HEK293 (cell line): Measurements from ENCODE around the gene CSMD2.

Source experiments
- CTCF ChIA-PET: fragments of 350-600 bp; formaldehyde crosslinking; extraction: SDS; loops from one replicate; lab custom pipeline; 2021; ENCODE audit warnings: antibody characterized with exemption; lab: Yijun Ruan, JAX
- POLR2A ChIA-PET: fragments of 300-600 bp; formaldehyde crosslinking; extraction: SDS; loops from one replicate; lab custom pipeline; 2020; ENCODE audit warnings: antibody characterized with exemption, inconsistent platforms; lab: Yijun Ruan, JAX
- H3K27ac ChIP-seq: fragments of 200-500 bp; sonication (Bioruptor generic); 2 replicates; pipeline ENCODE4 v1.5.1; 2014; ENCODE audit warnings: low read depth, low read length, control low read depth, inconsistent platforms; ENCODE audit errors: extremely low read depth
- H3K36me3 ChIP-seq, 2 experiments: fragments of 200-500 bp in 1 of 2; sonication (Bioruptor generic) in 1 of 2; 1 replicate in 1 of 2; 2 replicates in 1 of 2; pipeline ENCODE4 v1.5.1; 2014 to 2017; ENCODE audit warnings: inconsistent platforms in 2 of 2, low read length in 2 of 2; ENCODE audit not compliant: control insufficient read depth in 2 of 2, insufficient read depth in 1 of 2
- H3K4me1 ChIP-seq: fragments of 200-500 bp; sonication (Bioruptor generic); 2 replicates; pipeline ENCODE4 v1.5.1; 2014; ENCODE audit warnings: mild to moderate bottlenecking, low read length, inconsistent platforms; ENCODE audit not compliant: control insufficient read depth, insufficient read depth
- H3K4me3 ChIP-seq: 2 replicates; pipeline ENCODE4 v1.5.1; 2011; ENCODE audit warnings: low read depth, mild to moderate bottlenecking, control low read depth, low read length, moderate library complexity
- H3K9me3 ChIP-seq: fragments of 200-500 bp; sonication (Bioruptor generic); 2 replicates; pipeline ENCODE4 v1.5.1; 2014; ENCODE audit warnings: low read depth, low read length, inconsistent platforms; ENCODE audit not compliant: control insufficient read depth, insufficient read depth
- KLF16 ChIP-seq: fragments of 450-650 bp; formaldehyde crosslinking; IDR thresholded peaks from 2 replicates; pipeline ENCODE4 v1.5.1; 2017; ENCODE audit warnings: missing biosample characterization, missing genetic modification characterization
- OVOL3 ChIP-seq: fragments of 450-650 bp; formaldehyde crosslinking; IDR thresholded peaks from 2 replicates; pipeline ENCODE4 v1.5.1; 2016; ENCODE audit warnings: missing biosample characterization, missing genetic modification characterization
- REPIN1 ChIP-seq: fragments of 450-650 bp; formaldehyde crosslinking; IDR thresholded peaks from 2 replicates; pipeline ENCODE4 v1.5.1; 2017; ENCODE audit warnings: missing biosample characterization, missing genetic modification characterization, low read depth
- WT1 ChIP-seq: fragments of 450-650 bp; formaldehyde crosslinking; IDR thresholded peaks from 2 replicates; pipeline ENCODE4 v1.5.1; 2016; ENCODE audit warnings: missing biosample characterization, missing genetic modification characterization
- ZBTB8A ChIP-seq: fragments of 450-650 bp; formaldehyde crosslinking; IDR thresholded peaks from 2 replicates; pipeline ENCODE4 v1.5.1; 2016; ENCODE audit warnings: missing biosample characterization, missing genetic modification characterization
- ZIC2 ChIP-seq: fragments of 450-650 bp; formaldehyde crosslinking; IDR thresholded peaks from 2 replicates; pipeline ENCODE4 v1.5.1; 2016; ENCODE audit warnings: missing biosample characterization, missing genetic modification characterization
- ZNF114 ChIP-seq: fragments of 450-650 bp; formaldehyde crosslinking; IDR thresholded peaks from 2 replicates; pipeline ENCODE4 v1.5.0; 2017; ENCODE audit warnings: missing biosample characterization, missing genetic modification characterization
- ZNF391 ChIP-seq: fragments of 450-650 bp; formaldehyde crosslinking; IDR thresholded peaks from 2 replicates; pipeline ENCODE4 v1.5.1; 2016; ENCODE audit warnings: low read depth, missing biosample characterization, missing genetic modification characterization, borderline replicate concordance
- ZNF529 ChIP-seq: fragments of 450-650 bp; formaldehyde crosslinking; IDR thresholded peaks from 2 replicates; pipeline ENCODE4 v1.5.1; 2017; ENCODE audit warnings: missing genetic modification characterization, missing biosample characterization; ENCODE audit not compliant: insufficient replicate concordance
- ZNF549 ChIP-seq: fragments of 450-650 bp; IDR thresholded peaks from 2 replicates; pipeline ENCODE4 v1.5.1; 2018; ENCODE audit warnings: missing biosample characterization, missing genetic modification characterization, mild to moderate bottlenecking, inconsistent platforms, moderate library complexity
- ZNF677 ChIP-seq: fragments of 450-650 bp; IDR thresholded peaks from 2 replicates; pipeline ENCODE4 v1.5.0; 2018; ENCODE audit warnings: missing biosample characterization, mild to moderate bottlenecking, missing genetic modification characterization, moderate library complexity
- ZNF747 ChIP-seq: fragments of 450-650 bp; formaldehyde crosslinking; IDR thresholded peaks from 2 replicates; pipeline ENCODE4 v1.5.1; 2016; ENCODE audit warnings: missing biosample characterization, missing genetic modification characterization
- TF ChIP-seq, protein P1 (sequence below): fragments of 450-650 bp; formaldehyde crosslinking; IDR thresholded peaks from 2 replicates; pipeline ENCODE4 v1.5.1; 2016; ENCODE audit warnings: missing biosample characterization, missing genetic modification characterization, borderline replicate concordance
- TF ChIP-seq, protein P2 (sequence below): fragments of 450-650 bp; formaldehyde crosslinking; IDR thresholded peaks from 2 replicates; pipeline ENCODE4 v1.5.1; 2016; ENCODE audit warnings: missing biosample characterization, missing genetic modification characterization, low read depth
- TF ChIP-seq, protein P3 (sequence below): fragments of 450-650 bp; formaldehyde crosslinking; IDR thresholded peaks from 2 replicates; pipeline ENCODE4 v1.5.1; 2016; ENCODE audit warnings: missing biosample characterization, missing genetic modification characterization

The CSMD2 gene

DNA sequence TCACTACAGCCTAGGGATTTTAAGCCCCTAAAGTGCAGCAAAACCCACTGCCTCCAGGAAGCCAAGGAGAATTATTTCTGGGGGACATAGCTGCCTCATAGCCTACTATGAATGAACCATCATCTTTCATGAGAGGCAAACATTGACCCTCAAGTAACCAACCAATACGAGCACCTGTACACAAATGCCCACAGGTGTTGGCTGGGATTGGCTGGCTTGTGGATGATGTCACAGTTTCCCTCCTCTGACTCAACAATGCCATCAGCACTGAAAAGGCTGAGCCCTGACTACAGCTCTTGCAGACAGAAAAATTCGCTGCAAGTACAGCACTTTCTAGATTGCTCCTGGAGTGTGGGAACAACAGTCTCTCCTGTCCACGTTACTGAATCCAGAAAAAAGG lies 301.3 kb downstream of the CSMD2 start, which contains the start of gene HMGB4 (continued):
- TF ChIP-seq REPIN1 (tag by site-specific recombination) (no peak), ZBTB8A (tag by site-specific recombination) (no peak), ZNF677 (tag by site-specific recombination) (no peak), ZIC2 (tag by site-specific recombination) (no peak), ZNF549 (tag by site-specific recombination) (no peak), ZNF391 (tag by site-specific recombination) (no peak)

DNA sequence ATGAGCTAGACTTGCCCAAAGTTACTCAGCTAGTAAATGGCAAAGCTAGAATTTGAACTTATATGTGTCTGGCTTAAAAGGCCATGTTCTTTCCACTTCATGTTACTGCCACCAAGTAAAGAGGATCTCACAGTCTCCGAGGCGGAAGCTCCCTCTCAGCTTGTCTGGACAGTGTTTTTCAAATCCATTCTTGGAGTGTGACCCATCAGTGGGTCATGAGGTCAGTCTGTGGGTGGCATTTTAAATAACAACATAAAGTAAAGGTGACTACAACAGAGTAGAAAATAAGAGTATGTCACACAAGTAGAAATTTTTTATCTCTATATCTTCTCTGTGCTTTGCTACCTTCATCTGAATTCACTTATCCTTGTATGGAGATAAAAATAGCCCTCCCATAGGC lies 304.4 kb downstream of the CSMD2 start:
- H3K4me3 ChIP-seq = no peak overlapping the region
- H3K4me1 ChIP-seq = no peaks in the 10 kb centered on the region
- POLR2A ChIA-PET = no interaction called here
- TF ChIP-seq OVOL3 = no peak
- TF ChIP-seq, protein P1, sequence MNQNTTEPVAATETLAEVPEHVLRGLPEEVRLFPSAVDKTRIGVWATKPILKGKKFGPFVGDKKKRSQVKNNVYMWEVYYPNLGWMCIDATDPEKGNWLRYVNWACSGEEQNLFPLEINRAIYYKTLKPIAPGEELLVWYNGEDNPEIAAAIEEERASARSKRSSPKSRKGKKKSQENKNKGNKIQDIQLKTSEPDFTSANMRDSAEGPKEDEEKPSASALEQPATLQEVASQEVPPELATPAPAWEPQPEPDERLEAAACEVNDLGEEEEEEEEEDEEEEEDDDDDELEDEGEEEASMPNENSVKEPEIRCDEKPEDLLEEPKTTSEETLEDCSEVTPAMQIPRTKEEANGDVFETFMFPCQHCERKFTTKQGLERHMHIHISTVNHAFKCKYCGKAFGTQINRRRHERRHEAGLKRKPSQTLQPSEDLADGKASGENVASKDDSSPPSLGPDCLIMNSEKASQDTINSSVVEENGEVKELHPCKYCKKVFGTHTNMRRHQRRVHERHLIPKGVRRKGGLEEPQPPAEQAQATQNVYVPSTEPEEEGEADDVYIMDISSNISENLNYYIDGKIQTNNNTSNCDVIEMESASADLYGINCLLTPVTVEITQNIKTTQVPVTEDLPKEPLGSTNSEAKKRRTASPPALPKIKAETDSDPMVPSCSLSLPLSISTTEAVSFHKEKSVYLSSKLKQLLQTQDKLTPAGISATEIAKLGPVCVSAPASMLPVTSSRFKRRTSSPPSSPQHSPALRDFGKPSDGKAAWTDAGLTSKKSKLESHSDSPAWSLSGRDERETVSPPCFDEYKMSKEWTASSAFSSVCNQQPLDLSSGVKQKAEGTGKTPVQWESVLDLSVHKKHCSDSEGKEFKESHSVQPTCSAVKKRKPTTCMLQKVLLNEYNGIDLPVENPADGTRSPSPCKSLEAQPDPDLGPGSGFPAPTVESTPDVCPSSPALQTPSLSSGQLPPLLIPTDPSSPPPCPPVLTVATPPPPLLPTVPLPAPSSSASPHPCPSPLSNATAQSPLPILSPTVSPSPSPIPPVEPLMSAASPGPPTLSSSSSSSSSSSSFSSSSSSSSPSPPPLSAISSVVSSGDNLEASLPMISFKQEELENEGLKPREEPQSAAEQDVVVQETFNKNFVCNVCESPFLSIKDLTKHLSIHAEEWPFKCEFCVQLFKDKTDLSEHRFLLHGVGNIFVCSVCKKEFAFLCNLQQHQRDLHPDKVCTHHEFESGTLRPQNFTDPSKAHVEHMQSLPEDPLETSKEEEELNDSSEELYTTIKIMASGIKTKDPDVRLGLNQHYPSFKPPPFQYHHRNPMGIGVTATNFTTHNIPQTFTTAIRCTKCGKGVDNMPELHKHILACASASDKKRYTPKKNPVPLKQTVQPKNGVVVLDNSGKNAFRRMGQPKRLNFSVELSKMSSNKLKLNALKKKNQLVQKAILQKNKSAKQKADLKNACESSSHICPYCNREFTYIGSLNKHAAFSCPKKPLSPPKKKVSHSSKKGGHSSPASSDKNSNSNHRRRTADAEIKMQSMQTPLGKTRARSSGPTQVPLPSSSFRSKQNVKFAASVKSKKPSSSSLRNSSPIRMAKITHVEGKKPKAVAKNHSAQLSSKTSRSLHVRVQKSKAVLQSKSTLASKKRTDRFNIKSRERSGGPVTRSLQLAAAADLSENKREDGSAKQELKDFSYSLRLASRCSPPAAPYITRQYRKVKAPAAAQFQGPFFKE (tag by site-specific recombination) = no peak
- no peak for TF ChIP-seq ZNF114 (tag by site-specific recombination)
- TF ChIP-seq WT1 (tag by site-specific recombination) = no peak
- TF ChIP-seq, protein P2, sequence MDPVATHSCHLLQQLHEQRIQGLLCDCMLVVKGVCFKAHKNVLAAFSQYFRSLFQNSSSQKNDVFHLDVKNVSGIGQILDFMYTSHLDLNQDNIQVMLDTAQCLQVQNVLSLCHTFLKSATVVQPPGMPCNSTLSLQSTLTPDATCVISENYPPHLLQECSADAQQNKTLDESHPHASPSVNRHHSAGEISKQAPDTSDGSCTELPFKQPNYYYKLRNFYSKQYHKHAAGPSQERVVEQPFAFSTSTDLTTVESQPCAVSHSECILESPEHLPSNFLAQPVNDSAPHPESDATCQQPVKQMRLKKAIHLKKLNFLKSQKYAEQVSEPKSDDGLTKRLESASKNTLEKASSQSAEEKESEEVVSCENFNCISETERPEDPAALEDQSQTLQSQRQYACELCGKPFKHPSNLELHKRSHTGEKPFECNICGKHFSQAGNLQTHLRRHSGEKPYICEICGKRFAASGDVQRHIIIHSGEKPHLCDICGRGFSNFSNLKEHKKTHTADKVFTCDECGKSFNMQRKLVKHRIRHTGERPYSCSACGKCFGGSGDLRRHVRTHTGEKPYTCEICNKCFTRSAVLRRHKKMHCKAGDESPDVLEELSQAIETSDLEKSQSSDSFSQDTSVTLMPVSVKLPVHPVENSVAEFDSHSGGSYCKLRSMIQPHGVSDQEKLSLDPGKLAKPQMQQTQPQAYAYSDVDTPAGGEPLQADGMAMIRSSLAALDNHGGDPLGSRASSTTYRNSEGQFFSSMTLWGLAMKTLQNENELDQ (tag by site-specific recombination) = no peak
- TF ChIP-seq KLF16 (tag by site-specific recombination) = no peak
- H3K27ac ChIP-seq = no peak overlapping the region
- CTCF ChIA-PET = interaction anchor here (0.6 kb wide), 1 partner anchor 127 kb away, joined by 3 read pairs; no protein-coding TSS in a partner anchor
- no peaks in the 10 kb centered on the region for H3K9me3 ChIP-seq
- H3K36me3 ChIP-seq = no peaks in the 10 kb centered on the region

DNA sequence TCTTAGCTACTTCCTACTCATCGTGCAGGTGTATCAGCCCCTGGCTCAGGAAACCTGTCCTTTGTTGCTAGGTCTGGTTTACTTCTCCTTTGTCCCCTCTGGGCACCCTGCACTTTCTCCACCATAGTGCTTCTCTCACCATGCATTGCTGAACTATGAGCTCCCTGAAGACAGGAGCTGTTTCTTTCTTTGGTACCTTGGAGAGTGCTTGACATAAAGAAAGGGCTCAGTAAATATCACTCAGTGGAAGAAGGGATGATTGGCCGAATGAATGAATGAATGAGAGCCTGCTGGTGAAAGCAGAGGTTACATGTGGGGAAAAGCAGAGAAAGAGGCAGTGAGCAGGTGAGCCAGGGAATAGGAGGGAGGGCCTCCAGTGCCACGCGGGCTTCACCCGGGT lies 310.9 kb downstream of the CSMD2 start:
- POLR2A ChIA-PET = no interaction called here
- H3K27ac ChIP-seq = no peak overlapping the region
- CTCF ChIA-PET = interaction anchor here (0.6 to 1.0 kb wide), 2 partner anchors 31 to 141 kb away, joined by 3 to 4 read pairs; no protein-coding TSS in a partner anchor

More for the DNA sequence above, 310.9 kb downstream of the CSMD2 start:
- Histone ChIP-seq H3K4me3 (no peak overlapping the region), H3K9me3 (no peaks in the 10 kb centered on the region), H3K4me1 (no peaks in the 10 kb centered on the region), H3K36me3 (no peaks in the 10 kb centered on the region)
- TF ChIP-seq ZNF529 (tag by site-specific recombination) (no peak), ZNF747 (no peak)
- TF ChIP-seq, protein P2 (tag by site-specific recombination) = no peak
- TF ChIP-seq, protein P3, sequence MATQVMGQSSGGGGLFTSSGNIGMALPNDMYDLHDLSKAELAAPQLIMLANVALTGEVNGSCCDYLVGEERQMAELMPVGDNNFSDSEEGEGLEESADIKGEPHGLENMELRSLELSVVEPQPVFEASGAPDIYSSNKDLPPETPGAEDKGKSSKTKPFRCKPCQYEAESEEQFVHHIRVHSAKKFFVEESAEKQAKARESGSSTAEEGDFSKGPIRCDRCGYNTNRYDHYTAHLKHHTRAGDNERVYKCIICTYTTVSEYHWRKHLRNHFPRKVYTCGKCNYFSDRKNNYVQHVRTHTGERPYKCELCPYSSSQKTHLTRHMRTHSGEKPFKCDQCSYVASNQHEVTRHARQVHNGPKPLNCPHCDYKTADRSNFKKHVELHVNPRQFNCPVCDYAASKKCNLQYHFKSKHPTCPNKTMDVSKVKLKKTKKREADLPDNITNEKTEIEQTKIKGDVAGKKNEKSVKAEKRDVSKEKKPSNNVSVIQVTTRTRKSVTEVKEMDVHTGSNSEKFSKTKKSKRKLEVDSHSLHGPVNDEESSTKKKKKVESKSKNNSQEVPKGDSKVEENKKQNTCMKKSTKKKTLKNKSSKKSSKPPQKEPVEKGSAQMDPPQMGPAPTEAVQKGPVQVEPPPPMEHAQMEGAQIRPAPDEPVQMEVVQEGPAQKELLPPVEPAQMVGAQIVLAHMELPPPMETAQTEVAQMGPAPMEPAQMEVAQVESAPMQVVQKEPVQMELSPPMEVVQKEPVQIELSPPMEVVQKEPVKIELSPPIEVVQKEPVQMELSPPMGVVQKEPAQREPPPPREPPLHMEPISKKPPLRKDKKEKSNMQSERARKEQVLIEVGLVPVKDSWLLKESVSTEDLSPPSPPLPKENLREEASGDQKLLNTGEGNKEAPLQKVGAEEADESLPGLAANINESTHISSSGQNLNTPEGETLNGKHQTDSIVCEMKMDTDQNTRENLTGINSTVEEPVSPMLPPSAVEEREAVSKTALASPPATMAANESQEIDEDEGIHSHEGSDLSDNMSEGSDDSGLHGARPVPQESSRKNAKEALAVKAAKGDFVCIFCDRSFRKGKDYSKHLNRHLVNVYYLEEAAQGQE = peak; percentile 61
